ENCODE results near the gene CALHM6. TPM values are rescaled to one million over a fixed set of nuclear protein-coding genes. Genes with fewer than 3 reads are reported as not detected.

Gene CALHM6
- total and polyA plus RNA-seq, 2 of the 13 experiments (the other 11 are each of a cell fraction or from before 2014, with no cell fraction given), result not detected

DNA sequence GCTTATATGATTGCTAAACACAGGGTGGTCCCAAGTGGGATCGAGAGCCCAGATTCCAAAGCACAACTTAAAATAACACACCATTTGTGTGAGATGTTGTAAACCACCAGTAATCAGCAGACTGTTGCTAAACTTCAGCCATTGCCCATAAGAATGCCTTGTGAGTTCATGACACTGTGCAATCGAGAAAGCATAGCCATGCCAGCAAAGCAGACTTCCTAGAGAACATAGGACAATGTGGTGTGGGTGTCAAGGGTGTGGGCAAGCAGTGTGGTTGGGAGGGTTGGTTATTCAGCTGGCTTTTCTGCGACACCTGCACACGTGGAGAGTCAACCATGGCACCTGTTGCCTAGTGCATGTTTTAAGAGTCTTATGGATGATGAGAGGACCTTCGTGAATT, 16.1 kb upstream of the CALHM6 start:
- no peaks in the 10 kb centered on the region for H3K4me1 ChIP-seq (ENCODE audit: insufficient read depth, low read length)
- H4K20me1 ChIP-seq (ENCODE audit: insufficient read depth, low read length), result no peaks in the 10 kb centered on the region
- H3K4me3 ChIP-seq (replicated peaks in 1 of 3; ENCODE audit: insufficient read depth in 1 of 3, low read depth in 2 of 3, low read length in 3 of 3), result no peak overlapping the region
- ATAC-seq (no peak), DNase-seq (ENCODE audit: low spot score) (no peak), FAIRE-seq (no peak)
- H3K79me2 ChIP-seq (ENCODE audit: insufficient read depth, low read length), result no peaks in the 10 kb centered on the region
- peak; percentile 86 for TF ChIP-seq MNT (IDR thresholded peaks at IDR 0.05)
- TF ChIP-seq, protein P1, sequence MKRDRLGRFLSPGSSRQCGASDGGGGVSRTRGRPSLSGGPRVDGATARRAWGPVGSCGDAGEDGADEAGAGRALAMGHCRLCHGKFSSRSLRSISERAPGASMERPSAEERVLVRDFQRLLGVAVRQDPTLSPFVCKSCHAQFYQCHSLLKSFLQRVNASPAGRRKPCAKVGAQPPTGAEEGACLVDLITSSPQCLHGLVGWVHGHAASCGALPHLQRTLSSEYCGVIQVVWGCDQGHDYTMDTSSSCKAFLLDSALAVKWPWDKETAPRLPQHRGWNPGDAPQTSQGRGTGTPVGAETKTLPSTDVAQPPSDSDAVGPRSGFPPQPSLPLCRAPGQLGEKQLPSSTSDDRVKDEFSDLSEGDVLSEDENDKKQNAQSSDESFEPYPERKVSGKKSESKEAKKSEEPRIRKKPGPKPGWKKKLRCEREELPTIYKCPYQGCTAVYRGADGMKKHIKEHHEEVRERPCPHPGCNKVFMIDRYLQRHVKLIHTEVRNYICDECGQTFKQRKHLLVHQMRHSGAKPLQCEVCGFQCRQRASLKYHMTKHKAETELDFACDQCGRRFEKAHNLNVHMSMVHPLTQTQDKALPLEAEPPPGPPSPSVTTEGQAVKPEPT (CRISPR knock-in tag; IDR thresholded peaks at IDR 0.05; ENCODE audit: low read depth), result no peak
- no peak for TF ChIP-seq ZNF574 (CRISPR knock-in tag; IDR thresholded peaks at IDR 0.05)
- TF ChIP-seq ZNF883 (CRISPR knock-in tag; IDR thresholded peaks at IDR 0.05; ENCODE audit: not compliant biosample characterization), result no peak
- no peak for TF ChIP-seq NR2F6 (IDR thresholded peaks at IDR 0.05)
- no peak for TF ChIP-seq NR2F6 (CRISPR knock-in tag; IDR thresholded peaks at IDR 0.05)
- TF ChIP-seq CREB3 (CRISPR knock-in tag; IDR thresholded peaks at IDR 0.05), result no peak
- TF ChIP-seq ZNF484 (CRISPR knock-in tag; IDR thresholded peaks at IDR 0.05; ENCODE audit: borderline replicate concordance, low read depth), result no peak
- ChIA-PET CTCF (ENCODE audit: low intra/inter-chr PET ratio, low total read pairs) (no interaction called here), POLR2A (no interaction called here)
- in situ Hi-C loops (cut with HindIII; ENCODE audit: extremely low pct_ligation_motif_present, low pct_unique_long_range_greater_than_20kb), result no loop called here
- no peak overlapping the region for H3K27ac ChIP-seq (ENCODE audit: extremely low read length, insufficient read depth, low read length)
- no peaks in the 10 kb centered on the region for H3K9me3 ChIP-seq (ENCODE audit: low read length)
- WGBS (ENCODE audit: low lambda C conversion rate), result under 1% methylated on average over 5 of the region's 5 CpGs
- H3K4me2 ChIP-seq (ENCODE audit: low read depth, low read length), result no peak overlapping the region
- no peaks in the 10 kb centered on the region for H3K27me3 ChIP-seq (ENCODE audit: control insufficient read depth in 1 of 2, insufficient read depth in 2 of 2, low read length in 2 of 2)
- intact Hi-C loops (cut with micrococcal nuclease; ENCODE audit: unreplicated experiment), result no loop called here
- H3K9ac ChIP-seq (ENCODE audit: insufficient read depth, low read depth, low read length), result no peak overlapping the region
- BruUV-seq (replicated peaks), result no TSS peak
- no peaks in the 10 kb centered on the region for H3K36me3 ChIP-seq (replicated peaks in 1 of 2; ENCODE audit: control insufficient read depth in 1 of 2, insufficient read depth in 2 of 2, low read length in 2 of 2)
- no peak overlapping the region for H2AFZ ChIP-seq (ENCODE audit: low read length)

Measured in HepG2 (cell line).